Testis (tissue), 2 donors: ENCODE results near the gene TSKU.

Experiments used
- POLR2A ChIP-seq: fragments of 450-650 bp; IDR thresholded peaks from one replicate; pipeline ENCODE4 v1.6.1; 2017; ENCODE audit warnings: antibody characterized with exemption, mild to moderate bottlenecking, moderate library complexity
- TF ChIP-seq, protein P1 (sequence below), 3 experiments: fragments of 450-650 bp in 2 of 3; fragments of 200-600 bp in 1 of 3; sonication (generic) in 1 of 3; IDR thresholded peaks; one replicate each; pipeline ENCODE4 v1.5.1; 2016 to 2019; ENCODE audit warnings: antibody characterized with exemption in 3 of 3, mild to moderate bottlenecking in 2 of 3, moderate library complexity in 1 of 3

DNA sequence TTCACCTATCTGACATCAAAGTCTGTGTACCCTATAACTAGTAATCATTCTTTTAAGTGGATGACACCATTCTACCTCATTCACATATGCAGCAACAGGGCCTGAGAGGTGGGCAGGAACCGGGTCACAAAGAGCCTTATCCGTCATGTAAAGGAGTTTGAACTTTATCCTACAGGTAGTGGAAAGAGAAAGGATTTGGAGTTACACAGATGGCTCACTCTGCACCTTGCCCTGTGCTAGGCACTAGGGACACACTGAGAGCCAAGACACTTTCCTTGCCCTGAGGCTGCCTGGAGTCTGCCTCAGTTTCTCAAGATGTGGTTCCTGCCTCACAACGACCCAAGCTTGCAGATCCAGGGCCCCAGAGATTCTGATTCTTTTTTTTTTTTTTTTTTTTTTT, 63.3 kb downstream of the TSKU start:
- TF ChIP-seq, protein P1, sequence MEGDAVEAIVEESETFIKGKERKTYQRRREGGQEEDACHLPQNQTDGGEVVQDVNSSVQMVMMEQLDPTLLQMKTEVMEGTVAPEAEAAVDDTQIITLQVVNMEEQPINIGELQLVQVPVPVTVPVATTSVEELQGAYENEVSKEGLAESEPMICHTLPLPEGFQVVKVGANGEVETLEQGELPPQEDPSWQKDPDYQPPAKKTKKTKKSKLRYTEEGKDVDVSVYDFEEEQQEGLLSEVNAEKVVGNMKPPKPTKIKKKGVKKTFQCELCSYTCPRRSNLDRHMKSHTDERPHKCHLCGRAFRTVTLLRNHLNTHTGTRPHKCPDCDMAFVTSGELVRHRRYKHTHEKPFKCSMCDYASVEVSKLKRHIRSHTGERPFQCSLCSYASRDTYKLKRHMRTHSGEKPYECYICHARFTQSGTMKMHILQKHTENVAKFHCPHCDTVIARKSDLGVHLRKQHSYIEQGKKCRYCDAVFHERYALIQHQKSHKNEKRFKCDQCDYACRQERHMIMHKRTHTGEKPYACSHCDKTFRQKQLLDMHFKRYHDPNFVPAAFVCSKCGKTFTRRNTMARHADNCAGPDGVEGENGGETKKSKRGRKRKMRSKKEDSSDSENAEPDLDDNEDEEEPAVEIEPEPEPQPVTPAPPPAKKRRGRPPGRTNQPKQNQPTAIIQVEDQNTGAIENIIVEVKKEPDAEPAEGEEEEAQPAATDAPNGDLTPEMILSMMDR (IDR thresholded peaks at IDR 0.05), result no peak
- TF ChIP-seq POLR2A, result no peak
